Suprapubic skin (tissue), 4 donors: Measurements from ENCODE around the gene EPHA6. TPM values are rescaled to one million over a fixed set of nuclear protein-coding genes. Genes with fewer than 3 reads are reported as not detected.
"Not testable (repeated sequence)": the region's sequence is repeated elsewhere in the genome, so short reads cannot be mapped to it uniquely, and the experiment has no call there.

ENCODE experiments used
- DNase-seq, 2 donors: peaks; one replicate each; pipeline ENCODE4 v3.0.0-alpha.2; 2019; ENCODE audit warnings: low spot score in 2 of 2
- H3K27ac ChIP-seq: fragments of 200-600 bp; sonication (generic); one replicate; pipeline ENCODE4 v1.5.1; 2019
- H3K27me3 ChIP-seq: fragments of 200-600 bp; sonication (generic); one replicate; pipeline ENCODE4 v1.5.1; 2019
- H3K36me3 ChIP-seq: fragments of 200-600 bp; sonication (generic); one replicate; pipeline ENCODE4 v1.5.1; 2019
- H3K4me1 ChIP-seq: fragments of 200-600 bp; sonication (generic); one replicate; pipeline ENCODE4 v1.5.1; 2019
- H3K4me3 ChIP-seq: fragments of 200-600 bp; sonication (generic); one replicate; pipeline ENCODE4 v1.5.1; 2019; ENCODE audit warnings: mild to moderate bottlenecking
- H3K9me3 ChIP-seq: fragments of 200-600 bp; sonication (generic); one replicate; pipeline ENCODE4 v1.5.1; 2019
- EP300 ChIP-seq: sonication (generic); formaldehyde crosslinking; IDR thresholded peaks from one replicate; pipeline ENCODE4 v1.6.1; 2017; ENCODE audit warnings: antibody characterized with exemption
- POLR2A ChIP-seq, 2 donors: fragments of 450-650 bp; IDR thresholded peaks; one replicate each; pipeline ENCODE4 v1.6.1; 2017; ENCODE audit warnings: antibody characterized with exemption in 2 of 2, mild to moderate bottlenecking in 2 of 2, moderate library complexity in 2 of 2
- POLR2AphosphoS5 ChIP-seq, 3 donors: sonication (generic); formaldehyde crosslinking; IDR thresholded peaks; one replicate each; pipeline ENCODE4 v1.6.1; 2017; ENCODE audit warnings: antibody characterized with exemption in 3 of 3
- WGBS: methylation state at CpG from one replicate; pipeline ENCODE4 v1.1.5; 2018; 5-methylcytosine and 5-hydroxymethylcytosine counted together
- total RNA-seq, 4 donors: library from RNA; depleted of rRNA; stranded (reverse); fragments of >200 nt; gene quantifications; one replicate each; pipeline ENCODE4 v1.1.0, GENCODE V29; 2016
- TF ChIP-seq, protein P1 (sequence below), 2 donors: fragments of 200-600 bp in 1 of 2; fragments of 450-650 bp in 1 of 2; sonication (generic) in 1 of 2; IDR thresholded peaks; one replicate each; pipeline ENCODE4 v1.5.1; 2016 to 2019; ENCODE audit warnings: antibody characterized with exemption in 2 of 2, mild to moderate bottlenecking in 1 of 2, moderate library complexity in 1 of 2

Gene EPHA6
- total RNA-seq, 4 donors from 2014 or later = not detected

DNA sequence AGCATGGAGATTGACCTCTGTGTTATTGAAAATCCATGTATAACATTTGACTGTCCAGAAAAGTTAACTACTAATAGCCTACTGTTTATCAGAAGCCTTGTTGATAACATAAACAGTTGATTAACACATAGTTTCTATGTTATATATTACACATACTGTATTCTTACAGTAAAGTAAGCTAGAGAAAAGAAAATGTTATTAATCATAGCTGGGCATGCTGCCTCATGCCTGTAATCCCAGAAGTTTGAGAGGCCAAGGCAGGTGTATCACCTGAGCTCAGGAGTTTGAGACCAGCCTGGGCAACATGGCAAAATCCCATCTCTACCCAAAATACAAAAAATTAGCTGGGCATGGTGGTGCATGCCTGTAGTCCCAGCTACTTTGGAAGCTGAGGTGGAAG, 163.3 kb downstream of the EPHA6 start:
- Histone ChIP-seq H3K27me3 (no peaks in the 10 kb centered on the region), H3K36me3 (no peaks in the 10 kb centered on the region), H3K4me3 (no peak overlapping the region), H3K27ac (no peak overlapping the region), H3K9me3 (no peaks in the 10 kb centered on the region), H3K4me1 (no peaks in the 10 kb centered on the region)
- no peak for DNase-seq
- TF ChIP-seq EP300 (no peak), POLR2AphosphoS5 (IDR thresholded peaks at IDR 0.05) (no peak), POLR2A (IDR thresholded peaks at IDR 0.05) (no peak)
- TF ChIP-seq, protein P1, sequence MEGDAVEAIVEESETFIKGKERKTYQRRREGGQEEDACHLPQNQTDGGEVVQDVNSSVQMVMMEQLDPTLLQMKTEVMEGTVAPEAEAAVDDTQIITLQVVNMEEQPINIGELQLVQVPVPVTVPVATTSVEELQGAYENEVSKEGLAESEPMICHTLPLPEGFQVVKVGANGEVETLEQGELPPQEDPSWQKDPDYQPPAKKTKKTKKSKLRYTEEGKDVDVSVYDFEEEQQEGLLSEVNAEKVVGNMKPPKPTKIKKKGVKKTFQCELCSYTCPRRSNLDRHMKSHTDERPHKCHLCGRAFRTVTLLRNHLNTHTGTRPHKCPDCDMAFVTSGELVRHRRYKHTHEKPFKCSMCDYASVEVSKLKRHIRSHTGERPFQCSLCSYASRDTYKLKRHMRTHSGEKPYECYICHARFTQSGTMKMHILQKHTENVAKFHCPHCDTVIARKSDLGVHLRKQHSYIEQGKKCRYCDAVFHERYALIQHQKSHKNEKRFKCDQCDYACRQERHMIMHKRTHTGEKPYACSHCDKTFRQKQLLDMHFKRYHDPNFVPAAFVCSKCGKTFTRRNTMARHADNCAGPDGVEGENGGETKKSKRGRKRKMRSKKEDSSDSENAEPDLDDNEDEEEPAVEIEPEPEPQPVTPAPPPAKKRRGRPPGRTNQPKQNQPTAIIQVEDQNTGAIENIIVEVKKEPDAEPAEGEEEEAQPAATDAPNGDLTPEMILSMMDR (IDR thresholded peaks at IDR 0.05) = no peak

- H3K27me3 ChIP-seq, DNase-seq, H3K4me3 ChIP-seq, H3K9me3 ChIP-seq, H3K36me3 ChIP-seq, H3K4me1 ChIP-seq, H3K27ac ChIP-seq: not testable (repeated sequence)
- WGBS = 90% methylated on average over 7 of the region's 7 CpGs
Observed at GRCh38 chr3:96983716-96984115, 169.3 kb downstream of the EPHA6 start.

- no peak for TF ChIP-seq POLR2A (IDR thresholded peaks at IDR 0.05)
- TF ChIP-seq, protein P1 (IDR thresholded peaks at IDR 0.05) = no peak
- TF ChIP-seq POLR2AphosphoS5 (IDR thresholded peaks at IDR 0.05) = no peak
- TF ChIP-seq EP300 = no peak
- no peak for DNase-seq
- H3K9me3 ChIP-seq = no peaks in the 10 kb centered on the region
- 75% methylated on average over 1 of the region's 1 CpG for whole genome bisulfite sequencing
- H3K4me1 ChIP-seq = no peaks in the 10 kb centered on the region
- H3K36me3 ChIP-seq = no peaks in the 10 kb centered on the region
- H3K27ac ChIP-seq = no peak overlapping the region
- no peaks in the 10 kb centered on the region for H3K27me3 ChIP-seq
- no peak overlapping the region for H3K4me3 ChIP-seq
Observed at GRCh38 chr3:96986241-96986640, 171.8 kb downstream of the EPHA6 start.

GRCh38 chr3:96991231-96991630, 176.8 kb downstream of the EPHA6 start:
- no peak overlapping the region for H3K4me3 ChIP-seq
- TF ChIP-seq POLR2A (IDR thresholded peaks at IDR 0.05) (no peak), EP300 (no peak), POLR2AphosphoS5 (IDR thresholded peaks at IDR 0.05) (no peak)
- TF ChIP-seq, protein P1 (IDR thresholded peaks at IDR 0.05) = no peak
- no peaks in the 10 kb centered on the region for H3K9me3 ChIP-seq
- peaks cover 6% of the 10 kb centered on the region for H3K4me1 ChIP-seq
- DNase-seq = no peak
- H3K27me3 ChIP-seq = no peaks in the 10 kb centered on the region
- no peak overlapping the region for H3K27ac ChIP-seq
- 78% methylated on average over 2 of the region's 2 CpGs for WGBS
- no peaks in the 10 kb centered on the region for H3K36me3 ChIP-seq

DNA sequence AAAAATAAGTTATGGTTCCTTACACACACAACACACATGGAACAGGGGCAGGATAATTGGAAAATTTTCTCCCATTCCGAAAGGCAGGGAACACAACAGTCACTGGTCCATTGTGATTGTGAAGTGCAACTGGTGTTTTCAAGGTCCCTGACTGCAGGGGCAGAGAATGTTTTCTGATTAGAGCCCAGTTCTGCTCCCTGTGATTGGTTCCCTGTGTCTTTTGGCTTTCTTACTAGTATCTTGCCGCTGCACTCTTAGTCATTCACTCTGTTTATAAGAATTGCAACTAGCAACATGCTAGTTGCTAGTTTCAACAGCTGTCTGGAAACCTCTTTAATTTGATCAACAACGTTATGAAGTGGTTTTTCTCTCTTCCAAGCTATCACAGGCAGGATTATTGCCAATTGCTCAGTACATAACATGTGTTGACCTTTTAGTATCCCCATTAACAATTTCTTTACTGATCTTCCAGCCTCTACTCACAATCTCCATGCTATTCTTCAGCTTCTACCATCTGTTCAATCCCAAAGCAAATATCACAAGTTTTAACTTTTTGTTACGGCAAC, 177.5 kb downstream of the EPHA6 start:
- peaks cover 6% of the 10 kb centered on the region for H3K4me1 ChIP-seq
- H3K27me3 ChIP-seq = no peaks in the 10 kb centered on the region
- peaks cover 2% of the 10 kb centered on the region for H3K9me3 ChIP-seq
- H3K36me3 ChIP-seq = no peaks in the 10 kb centered on the region
- no peak for TF ChIP-seq POLR2A (IDR thresholded peaks at IDR 0.05)
- TF ChIP-seq, protein P1 (IDR thresholded peaks at IDR 0.05) = no peak
- no peak for TF ChIP-seq POLR2AphosphoS5 (IDR thresholded peaks at IDR 0.05)
- no peak for TF ChIP-seq EP300
- H3K4me3 ChIP-seq = no peak overlapping the region
- no peak for DNase-seq
- 39% methylated on average over 4 of the region's 4 CpGs for WGBS
- H3K27ac ChIP-seq = no peak overlapping the region

DNA sequence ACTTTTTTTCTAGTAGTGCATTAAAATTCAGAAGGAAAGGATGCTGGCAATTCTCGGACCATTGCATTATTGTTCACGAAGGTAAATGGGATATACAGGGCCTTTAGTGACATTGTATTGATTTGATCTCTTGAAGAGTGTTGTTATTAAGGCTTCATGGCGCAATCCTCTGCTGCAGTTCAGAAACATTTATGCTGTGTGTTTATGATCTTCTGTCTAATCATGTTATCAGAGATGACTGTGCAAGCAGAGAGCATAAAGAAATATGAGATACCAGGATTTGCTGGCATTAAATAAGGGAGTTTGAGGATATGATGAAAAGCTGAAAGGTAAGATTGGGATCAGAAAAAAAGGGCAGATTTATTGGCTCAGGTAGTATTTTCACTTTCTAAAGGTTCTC, 180.6 kb downstream of the EPHA6 start:
- 66% methylated on average over 3 of the region's 3 CpGs for WGBS
- no peak for TF ChIP-seq EP300
- no peak for TF ChIP-seq POLR2A (IDR thresholded peaks at IDR 0.05)
- no peak for TF ChIP-seq POLR2AphosphoS5 (IDR thresholded peaks at IDR 0.05)
- TF ChIP-seq, protein P1 (IDR thresholded peaks at IDR 0.05) = no peak

More for the DNA sequence above, 180.6 kb downstream of the EPHA6 start:
- Histone ChIP-seq H3K9me3 (peaks cover 4% of the 10 kb centered on the region), H3K27ac (no peak overlapping the region), H3K4me1 (peaks cover 6% of the 10 kb centered on the region), H3K36me3 (no peaks in the 10 kb centered on the region), H3K4me3 (no peak overlapping the region), H3K27me3 (no peaks in the 10 kb centered on the region)
- no peak for DNase-seq
